ELR (cell line): ENCODE results near the gene EP400.
"Not testable (repeated sequence)": the region's sequence is repeated elsewhere in the genome, so short reads cannot be mapped to it uniquely, and the experiment has no call there.

ENCODE experiments used
- DNase-seq: peaks from one replicate; pipeline ENCODE4 v3.0.0-alpha.2; 2015; ENCODE audit warnings: low read depth

EP400 gene

DNA sequence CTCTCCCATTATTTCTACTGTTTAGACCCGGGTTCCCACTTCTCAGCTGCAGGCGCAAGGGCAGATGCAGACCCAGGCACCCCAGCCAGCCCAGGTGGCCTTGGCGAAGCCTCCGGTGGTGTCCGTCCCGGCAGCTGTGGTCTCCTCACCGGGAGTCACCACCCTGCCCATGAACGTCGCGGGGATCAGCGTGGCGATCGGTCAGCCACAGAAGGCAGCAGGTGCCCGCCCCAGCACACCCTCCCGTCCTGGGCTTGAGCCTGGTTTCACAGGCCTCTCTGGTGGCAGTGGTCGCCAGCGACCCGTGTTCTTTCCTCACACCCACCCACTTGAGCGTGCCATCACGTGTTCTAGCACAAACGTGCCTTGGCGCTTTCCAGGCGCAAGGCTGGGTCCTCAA is 117.0 kb downstream of the EP400 start:
- no peak for DNase-seq

DNA sequence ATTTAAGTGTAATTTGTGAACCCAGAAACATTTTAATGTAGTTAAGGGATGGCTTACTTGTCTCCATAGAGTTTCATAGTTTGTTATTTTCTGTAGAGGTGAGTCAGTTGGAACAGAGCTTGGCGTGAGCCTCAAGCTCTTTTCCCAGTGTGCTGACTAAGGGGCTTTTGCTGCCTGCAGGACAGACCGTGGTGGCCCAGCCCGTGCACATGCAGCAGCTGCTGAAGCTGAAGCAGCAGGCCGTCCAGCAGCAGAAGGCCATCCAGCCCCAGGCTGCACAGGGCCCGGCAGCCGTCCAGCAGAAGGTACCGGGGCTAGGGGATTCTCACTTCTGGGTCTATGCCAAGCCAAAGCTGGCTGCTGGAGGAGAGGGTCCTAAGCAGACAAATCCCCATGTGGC is 117.4 kb downstream of the EP400 start:
- DNase-seq, result no peak

DNA sequence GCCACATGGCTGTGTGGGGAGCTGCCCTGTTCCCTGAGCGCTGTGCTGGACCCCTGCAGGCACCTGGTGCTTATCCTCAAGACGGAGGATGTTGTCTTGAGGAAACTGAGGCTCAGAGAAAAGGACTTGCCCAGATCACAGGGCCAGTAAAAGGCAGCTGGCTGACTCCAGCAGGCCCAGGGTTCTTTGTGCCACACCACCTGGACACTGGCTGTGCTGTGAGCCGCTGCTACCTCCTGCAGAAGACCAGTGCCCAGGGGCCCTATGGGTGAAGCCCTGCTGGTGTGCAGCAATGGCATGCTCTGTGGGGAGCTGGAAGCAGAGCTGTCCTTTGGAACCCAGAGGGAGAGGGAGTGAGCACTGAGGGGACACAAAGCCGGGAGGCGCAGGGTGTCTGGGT is 118.5 kb downstream of the EP400 start:
- no peak for DNase-seq

DNA sequence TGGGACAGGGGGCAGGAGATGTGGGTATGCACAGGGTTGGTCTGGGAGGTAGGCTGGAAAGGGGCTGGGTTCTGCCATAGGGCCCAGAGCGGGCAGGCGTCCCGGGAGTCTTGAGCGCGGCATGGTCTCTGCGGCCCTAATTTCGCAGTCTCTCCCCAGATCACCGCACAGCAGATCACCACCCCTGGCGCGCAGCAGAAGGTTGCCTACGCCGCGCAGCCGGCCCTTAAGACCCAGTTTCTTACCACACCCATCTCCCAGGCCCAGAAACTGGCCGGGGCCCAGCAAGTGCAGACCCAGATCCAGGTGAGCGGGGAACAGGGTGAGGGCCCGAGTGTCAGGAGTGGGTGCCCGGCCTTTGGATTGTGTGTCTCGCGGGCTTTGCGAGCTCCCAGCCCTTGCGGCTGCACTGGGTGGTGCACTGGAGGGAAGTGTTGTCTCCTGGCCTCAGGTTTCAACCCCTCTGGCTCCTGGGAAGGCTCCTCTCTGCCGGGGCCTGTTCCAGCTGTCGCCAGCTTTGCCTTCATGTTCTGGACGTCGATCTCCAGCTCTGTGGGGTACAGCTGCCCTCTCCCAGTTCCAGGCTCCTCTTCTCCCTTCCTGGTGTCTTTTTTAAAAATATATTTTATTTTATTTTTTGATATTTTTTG is 119.7 kb downstream of the EP400 start:
- no peak for DNase-seq

DNA sequence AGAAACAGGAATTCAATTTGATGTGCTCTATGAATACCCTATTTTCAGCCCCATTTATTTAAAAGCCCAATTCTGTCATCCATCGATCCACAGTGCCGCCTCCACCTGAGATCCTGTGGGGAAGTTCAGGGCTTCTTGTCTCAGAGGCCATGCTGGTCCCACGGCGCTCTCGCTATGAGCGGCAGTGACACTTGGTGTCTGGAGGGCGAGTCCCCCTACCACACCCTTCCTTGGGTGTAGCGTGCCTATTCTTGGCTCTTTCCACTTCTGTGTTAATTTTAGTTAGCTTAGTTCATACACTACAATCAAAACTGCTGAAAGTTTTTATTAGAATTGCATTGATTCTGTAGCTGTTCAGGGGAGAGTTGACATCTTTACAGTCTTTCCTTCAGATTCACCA is 120.6 kb downstream of the EP400 start:
- DNase-seq, result no peak

DNA sequence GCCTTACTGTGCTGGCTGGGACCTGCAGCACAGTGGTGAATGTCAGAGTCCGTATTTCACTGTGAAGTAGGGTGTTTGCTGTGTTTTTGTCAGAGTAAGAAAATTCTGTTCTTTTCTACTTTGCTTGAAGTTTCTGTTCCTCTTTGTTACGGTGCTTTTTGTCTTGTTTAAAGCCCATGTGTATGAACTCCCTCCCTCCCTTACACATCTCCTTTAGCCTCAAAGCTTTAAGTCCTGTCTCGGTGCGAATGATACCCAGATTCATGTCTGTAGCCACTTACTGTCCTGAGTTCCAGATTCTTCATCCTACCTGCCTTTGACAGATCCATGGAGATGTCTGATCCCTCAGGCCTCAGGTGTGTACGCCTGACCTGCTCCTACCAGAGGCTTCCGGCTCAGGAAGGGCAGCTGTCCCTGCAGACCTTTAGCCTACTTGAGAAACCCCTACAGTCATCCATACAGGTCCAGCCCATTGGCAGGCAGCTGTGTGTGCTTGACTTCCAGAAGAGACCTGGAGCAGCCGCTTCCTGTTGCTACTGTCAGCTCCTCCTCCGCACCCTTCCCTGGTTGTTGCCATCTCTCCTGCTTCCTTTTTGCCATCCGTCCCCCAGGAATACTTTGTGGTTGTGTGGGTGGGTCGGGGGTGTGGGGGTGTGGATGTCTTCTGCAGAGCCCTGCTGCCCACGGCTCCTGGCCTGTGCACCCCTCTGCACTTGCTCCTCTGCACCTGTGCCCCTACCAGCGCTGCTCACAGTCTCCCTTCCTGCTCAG is 121.5 kb downstream of the EP400 start:
- no peak for DNase-seq

DNA sequence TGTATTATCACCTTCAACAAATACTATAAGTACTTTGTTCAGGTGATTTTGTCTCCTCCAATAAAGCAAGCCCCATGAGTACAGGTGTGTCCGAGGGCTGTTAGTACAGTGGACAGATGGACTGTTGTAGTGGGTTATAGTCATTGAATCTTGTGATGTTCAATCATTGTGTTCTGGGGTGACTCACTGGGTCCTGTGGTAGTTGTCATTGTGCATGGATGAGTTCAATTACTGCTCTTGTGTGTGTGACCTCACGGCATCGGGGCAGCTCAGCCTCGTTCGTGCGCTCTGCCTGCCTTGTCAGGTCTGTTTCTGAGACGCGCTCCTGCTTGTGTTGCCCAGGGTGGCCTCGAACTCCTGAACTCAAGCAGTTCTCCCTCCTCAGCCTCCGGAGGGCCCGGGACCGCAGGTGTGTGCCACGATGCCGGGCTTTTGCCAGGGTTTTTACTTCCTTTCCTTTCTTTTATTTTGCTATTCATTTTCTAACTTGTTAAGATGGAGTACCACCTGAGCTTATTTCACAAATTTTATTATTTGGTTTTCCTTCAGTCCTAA is 122.2 kb downstream of the EP400 start:
- peak; percentile 17 for DNase-seq

DNA sequence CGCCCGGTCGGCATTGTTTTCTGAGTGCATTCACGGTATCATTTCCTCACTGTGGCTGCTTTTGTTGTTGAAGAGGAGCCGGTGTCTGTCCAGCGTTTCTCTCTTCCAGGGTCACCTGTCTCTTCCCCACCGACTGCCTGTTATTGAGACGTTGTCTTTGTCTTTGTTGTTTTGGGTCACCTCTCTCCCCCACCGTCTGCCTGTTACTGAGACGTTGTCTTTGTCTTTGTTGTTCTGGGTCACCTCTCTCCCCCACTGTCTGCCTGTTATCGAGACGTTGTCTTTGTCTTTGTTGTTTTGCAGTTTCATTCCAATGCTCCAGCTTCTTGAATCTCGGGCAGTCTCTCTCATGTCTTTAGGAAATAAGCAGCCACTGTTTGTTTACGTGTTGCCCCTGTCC is 124.5 kb downstream of the EP400 start:
- no peak for DNase-seq

DNA sequence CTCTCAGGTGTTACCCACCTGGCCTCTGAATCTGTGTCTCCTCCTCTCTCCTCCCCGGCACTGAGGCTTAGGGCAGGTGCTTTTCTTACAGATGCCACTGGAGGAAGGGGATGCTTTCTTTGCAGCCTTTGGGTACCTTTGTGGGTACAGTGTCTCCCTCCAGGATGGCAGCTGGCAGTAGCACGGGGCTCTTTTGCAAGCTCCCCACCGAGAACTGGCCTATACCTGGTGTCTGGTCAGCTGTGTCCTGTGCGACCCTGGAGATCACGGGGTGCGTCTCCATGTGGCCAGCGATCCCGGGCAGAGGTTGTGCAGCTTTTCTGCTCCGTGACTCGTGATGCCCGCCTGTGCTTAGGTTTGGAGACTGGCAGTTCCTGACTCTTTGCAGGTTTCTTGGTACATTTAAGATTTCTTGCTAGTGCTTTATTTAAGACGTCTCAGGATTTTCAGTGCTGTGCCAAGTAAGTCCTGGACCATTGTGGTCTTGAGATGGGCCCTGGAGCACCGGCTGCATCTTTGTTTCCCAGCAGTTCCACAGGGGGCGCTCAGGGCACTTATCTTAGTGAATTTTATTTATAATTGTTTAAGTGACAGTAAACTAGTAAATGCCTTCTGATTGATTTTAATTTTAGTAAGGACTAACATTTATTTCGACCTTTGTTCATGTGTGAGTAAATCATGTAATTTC is 125.4 kb downstream of the EP400 start:
- DNase-seq, result peak; percentile 30

DNA sequence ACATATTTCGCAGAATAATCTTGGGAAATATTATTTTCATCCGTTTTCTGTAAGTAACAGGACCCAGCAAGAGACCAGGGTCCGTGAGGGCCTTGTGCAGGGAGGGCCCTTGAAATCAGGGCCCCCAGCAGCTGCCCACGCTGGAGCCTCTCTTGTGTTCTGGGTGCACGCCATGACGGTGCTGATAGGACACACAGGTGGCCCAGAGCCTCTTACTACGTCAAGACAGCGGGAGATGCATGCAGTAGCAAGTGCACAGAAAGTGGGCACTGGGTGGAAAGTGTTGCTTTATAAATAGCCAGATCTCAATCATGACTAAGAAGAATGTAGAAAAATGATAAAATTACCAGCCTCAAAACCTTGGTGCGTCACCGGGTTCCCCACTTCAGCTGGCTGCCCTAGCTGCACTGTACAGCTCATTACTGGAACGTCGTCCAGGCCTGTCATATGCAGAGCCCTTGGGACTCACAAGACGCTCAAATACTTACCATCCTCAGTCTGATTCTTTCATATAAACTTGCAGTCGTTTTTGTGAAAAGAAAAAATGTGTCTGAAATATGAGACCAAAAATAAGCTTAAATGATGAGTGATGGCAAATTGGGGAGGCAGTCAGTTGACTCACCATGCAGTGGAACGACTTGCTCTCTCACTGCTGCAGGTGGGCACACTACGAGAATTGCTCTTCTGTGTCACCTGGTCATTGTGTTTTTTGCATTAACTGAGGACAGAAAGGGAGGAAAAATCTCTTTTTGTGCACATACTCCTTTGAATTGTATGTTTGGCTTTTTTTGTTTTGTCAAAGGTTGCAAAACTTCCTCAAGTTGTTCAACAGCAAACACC is 126.2 kb downstream of the EP400 start:
- no peak for DNase-seq

DNA sequence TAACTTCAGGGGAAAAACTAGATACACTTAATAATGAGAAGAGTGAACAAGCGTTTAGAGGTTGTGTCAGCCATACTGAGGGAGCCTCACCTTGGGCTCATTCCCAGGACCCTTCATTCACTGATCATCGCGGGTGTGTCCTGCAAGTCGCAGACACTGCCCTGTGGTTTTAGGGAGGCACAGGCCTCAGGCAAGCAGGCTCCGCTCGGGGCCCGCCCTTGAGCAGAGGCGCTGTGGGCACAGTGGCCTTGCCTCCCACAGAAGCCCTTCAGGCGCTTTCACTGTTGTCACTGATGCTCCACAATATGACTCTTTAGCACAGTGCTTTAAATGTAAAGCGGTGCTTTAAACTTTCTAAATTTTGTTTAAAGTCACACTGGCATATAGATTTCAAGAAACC is 127.0 kb downstream of the EP400 start:
- no peak for DNase-seq

DNA sequence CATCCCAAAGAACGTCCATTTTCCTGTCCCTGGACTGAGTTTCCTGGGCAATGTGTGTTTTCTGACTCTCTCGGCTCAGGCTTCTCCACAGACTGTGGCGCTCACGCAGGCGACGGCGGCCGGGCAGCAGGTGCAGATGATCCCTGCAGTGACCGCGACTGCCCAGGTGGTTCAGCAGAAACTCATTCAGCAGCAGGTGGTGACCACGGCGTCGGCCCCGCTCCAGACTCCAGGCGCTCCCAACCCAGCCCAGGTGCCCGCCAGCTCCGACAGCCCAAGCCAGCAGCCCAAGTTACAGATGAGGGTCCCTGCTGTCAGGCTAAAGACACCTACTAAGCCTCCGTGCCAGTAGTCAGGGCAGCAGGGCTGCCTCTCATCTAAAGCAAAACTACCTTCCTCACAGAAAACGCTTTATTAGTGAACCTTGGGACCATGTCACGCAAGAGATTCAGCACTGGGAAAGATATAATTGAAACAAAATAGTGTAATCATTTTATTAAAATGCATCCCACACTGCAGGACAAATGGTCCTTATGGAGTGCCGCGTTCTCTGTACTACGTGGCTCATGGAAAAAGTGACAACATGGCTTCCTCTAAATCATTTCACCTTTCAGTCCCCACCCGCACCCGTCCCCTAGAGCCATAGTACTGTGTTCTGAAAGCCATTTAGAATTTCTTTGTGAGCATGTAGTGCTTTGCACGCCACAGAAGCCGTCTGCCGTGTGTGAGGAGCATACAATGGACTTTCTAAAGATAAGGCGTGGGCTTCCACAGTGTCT is 127.8 kb downstream of the EP400 start:
- DNase-seq, result no peak

DNA sequence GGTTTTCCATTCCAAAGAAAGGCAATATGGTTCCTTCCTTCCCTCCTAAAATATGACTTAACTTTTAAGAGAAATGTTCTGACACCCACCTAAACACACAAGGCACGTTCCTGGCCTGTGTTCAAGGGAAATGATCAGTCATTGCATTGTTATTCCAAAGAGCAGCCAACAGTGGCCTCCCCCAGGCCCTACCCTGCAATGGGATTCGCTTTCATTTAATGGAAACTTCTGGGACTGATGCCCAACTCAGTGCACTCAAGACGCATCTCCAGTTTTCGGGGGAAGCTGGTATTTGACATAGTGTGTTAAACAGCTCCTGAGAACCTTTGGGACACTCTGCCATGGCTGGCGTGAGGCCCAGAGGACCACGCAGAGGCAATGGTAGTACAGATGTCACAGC is 128.4 kb downstream of the EP400 start:
- peak; percentile 81 for DNase-seq

DNA sequence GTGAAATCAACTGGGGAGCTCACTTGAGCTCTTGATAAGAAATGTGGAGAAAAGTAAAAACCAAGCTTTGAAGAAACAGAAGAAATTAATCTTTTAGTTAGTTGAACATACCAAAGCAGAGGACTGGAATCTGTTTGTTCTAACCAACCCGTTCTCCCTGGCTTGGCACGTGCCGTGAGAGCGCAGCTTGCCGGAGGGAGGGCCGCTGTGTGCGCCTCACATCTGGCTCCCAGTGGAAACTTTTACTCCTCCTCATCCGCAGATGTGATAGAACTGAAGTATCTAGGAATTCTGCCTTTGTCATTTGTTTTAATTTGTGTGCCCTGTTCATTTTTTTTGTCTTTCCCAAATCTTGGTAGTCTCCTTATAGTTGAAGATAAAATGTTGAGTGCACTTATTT is 129.5 kb downstream of the EP400 start:
- no peak for DNase-seq

DNA sequence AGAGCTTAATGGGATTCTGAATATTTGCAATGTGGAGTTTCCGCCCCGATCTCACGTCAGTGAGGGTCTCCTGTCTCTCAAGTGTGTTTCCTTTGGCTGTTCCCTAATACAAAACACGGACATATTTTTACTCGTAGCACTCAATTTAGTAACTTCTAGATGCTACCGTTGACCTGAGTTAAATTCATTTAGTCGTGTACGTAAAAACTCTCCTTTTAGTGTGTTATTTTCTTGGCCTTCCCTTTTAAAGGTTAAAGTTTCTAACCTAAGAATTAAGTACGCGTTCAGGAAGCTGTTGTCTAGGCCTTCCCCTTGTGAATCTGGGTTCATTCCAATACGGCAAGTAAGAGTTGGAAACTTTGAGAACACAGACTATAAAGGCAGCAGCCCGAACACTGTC is 130.0 kb downstream of the EP400 start:
- DNase-seq, result no peak

DNA sequence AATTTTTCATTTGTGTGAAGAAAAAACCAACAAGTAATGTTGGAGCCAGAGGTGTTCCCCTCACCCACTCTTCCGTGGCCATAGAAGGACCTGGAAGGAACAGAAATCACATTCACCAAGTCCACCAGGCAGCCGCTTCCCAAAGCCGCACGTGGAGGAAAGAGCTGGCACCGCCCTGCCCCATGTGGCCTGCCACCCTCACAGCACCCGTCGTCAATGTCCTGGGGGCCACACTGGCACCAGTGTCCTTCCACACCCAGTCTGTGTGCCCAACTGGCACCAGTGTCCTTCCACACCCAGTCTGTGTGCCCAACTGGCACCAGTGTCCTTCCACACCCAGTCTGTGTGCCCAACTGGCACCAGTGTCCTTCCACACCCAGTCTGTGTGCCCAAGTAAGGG is 130.8 kb downstream of the EP400 start:
- not testable (repeated sequence) for DNase-seq

DNA sequence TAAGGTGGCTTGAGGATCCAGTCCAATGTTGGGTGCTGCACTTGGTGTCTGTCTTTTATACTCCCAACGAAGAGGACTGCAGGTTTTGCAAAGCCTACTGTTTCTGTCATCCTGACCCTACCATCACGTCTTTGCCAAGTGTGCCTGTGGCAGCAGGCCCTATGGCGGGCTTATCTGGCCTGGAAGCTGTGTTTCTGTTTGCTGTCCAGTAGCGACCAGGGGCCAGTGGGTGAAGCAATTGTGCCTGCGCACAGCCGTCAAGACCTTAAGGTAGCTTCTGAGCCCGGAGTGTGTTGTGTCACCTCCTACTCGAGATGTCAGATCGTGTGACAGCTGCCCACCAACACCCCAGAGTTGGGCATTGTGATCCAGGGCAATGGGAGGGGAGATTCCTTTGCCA is 131.7 kb downstream of the EP400 start:
- DNase-seq, result no peak

DNA sequence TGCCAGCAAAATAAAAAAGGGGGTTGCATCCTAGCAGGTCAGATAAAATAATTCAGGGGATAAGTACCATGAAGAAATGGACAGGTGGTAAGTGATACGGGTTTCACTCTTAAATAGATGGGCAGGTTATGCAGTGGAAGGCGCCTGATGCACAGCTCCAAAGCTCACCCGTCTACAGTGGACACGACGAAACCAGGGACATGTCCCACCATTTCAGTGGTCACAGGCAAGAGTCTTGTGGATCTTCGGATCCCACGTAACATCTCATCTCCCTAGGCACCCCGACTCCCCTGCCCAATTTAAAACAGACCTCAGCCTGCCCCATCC is 133.8 kb downstream of the EP400 start:
- no peak for DNase-seq

DNA sequence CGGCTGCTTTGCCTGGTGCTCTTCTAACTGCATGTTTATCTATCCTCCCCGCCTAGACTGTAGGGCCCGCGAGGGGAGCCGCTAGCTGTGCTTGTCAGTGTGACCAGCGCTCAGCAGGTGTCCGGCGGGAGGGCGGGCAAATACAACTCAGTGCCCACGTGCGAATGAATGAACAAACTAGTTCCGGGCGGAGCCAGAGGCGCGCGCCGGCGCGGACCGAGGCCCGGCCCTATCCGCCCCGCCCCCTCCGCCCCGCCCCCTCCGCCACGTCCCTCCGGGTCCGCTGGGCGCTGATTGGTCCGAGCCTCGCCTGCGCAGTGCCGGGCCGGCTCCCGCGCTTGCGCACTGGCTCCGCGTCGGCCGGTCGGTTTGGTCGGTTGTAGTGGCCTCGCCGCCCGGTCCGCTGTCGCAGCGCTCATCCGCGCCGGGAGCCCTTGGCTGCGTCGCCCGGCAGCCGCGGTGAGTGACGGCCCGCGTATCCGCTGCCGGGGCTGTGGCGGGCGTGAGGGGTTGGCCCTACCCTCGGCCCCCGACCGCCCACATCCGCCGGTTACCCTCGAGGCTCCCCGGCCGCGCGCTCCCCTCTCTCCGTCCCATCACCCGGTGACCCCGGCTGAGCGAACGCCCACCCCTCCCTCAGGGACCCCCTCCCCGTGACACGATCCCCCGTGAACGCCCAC is 134.3 kb downstream of the EP400 start:
- peak; percentile 94 for DNase-seq

DNA sequence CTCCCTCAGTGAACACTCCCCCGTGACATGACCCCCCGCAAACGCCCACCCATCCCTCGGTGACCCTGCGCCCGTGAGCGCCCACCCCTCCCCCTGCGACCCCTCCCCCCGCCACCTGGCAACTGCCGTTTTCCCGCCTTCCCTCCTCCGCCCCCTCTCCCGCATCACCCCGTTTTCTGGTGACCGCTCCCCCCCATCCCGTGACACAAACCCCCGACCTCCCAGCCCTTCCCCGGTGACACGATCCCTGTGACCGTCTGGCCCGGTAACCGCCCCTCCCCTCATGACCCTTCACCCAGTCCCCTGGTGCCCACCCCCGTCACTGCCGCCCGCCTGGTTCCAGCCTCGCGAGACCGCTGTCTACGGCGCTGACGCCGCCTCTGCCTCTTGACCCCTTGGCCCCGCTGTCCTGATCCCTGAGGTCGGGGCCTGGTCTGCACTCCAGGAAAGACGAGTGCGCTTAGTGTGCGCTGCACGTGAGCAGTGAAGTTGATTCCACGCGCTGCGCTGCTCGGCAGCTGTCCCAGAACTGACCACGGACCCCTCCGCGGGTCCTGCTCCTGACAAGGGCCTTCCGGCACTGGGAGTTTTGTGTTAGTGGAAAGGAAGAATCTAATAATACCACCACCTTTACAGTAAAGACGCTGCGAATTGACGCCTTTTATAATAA is 135.0 kb downstream of the EP400 start:
- DNase-seq, result peak; percentile 79
